Measurements from ENCODE around the gene ELAVL1. TPM values are rescaled to one million over a fixed set of nuclear protein-coding genes. Genes with fewer than 3 reads are reported as not detected.

The ELAVL1 gene
- total and polyA plus RNA-seq, 2 donors (not counting 1 experiment from before 2014, with no cell fraction given) = 21.8 to 63.5 TPM

DNA sequence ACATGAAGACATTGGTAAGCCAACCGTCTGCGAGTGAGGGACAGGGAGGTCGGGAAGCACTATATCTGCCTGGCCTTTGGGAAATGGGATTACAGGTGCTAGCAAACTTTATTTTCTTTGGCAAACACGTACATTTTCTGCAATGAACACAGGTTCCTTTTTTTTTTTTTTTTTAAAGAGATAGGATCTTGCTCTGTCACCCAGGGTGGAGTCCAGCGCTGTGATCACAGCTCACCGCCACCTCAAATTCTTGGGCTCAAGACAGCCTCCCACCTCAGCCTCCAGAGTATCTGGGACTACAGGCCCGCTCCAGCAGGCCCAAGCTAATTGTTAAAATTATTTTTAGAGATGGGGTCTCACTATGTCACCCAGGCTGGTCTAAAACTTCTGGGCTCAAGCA, 24.2 kb downstream of the ELAVL1 start:
- Histone ChIP-seq H4K20me1 (ENCODE audit: control insufficient read depth, insufficient read depth, low read length, poor library complexity, severe bottlenecking) (peaks cover 71% of the 10 kb centered on the region), H3K79me2 (ENCODE audit: control insufficient read depth, insufficient read depth, low read length) (peaks cover 55% of the 10 kb centered on the region), H3K9me3 (ENCODE audit: control extremely low read depth in 1 of 3, control insufficient read depth in 2 of 3, insufficient read depth in 1 of 3, low read length in 2 of 3) (no peaks in the 10 kb centered on the region), H3K36me3 (replicated peaks in 1 of 2; ENCODE audit: control extremely low read depth in 1 of 2, control insufficient read depth in 1 of 2, extremely low read depth in 1 of 2, insufficient read depth in 2 of 2, low read length in 1 of 2) (peaks cover 0 to 80% of the 10 kb centered on the region in 2 experiments), H3K4me2 (replicated peaks; ENCODE audit: low read depth, low read length, poor library complexity, severe bottlenecking) (no peak overlapping the region), H2AFZ (ENCODE audit: insufficient read depth, low read depth, low read length, poor library complexity, severe bottlenecking) (no peak overlapping the region), H3K9ac (ENCODE audit: low read length) (no peak overlapping the region), H3K27ac (ENCODE audit: low read length in 2 of 2) (no peak overlapping the region), H3K4me1 (ENCODE audit: control insufficient read depth in 2 of 2, insufficient read depth in 2 of 2, low read length in 2 of 2) (no peaks in the 10 kb centered on the region), H3K27me3 (replicated peaks in 1 of 4; ENCODE audit: control extremely low read depth in 1 of 4, control insufficient read depth in 3 of 4, insufficient read depth in 4 of 4, low read length in 3 of 4) (no peaks in the 10 kb centered on the region), H3K4me3 (ENCODE audit: control extremely low read depth in 1 of 5, extremely low read depth in 1 of 5, insufficient read depth in 1 of 5, low read depth in 2 of 5, low read length in 4 of 5) (no peak overlapping the region)
- POLR2A ChIA-PET = interaction anchor here (0.7 kb wide), 1 partner anchor 340 kb away, joined by 5 read pairs; no protein-coding TSS in a partner anchor
- TF ChIP-seq, protein P1, sequence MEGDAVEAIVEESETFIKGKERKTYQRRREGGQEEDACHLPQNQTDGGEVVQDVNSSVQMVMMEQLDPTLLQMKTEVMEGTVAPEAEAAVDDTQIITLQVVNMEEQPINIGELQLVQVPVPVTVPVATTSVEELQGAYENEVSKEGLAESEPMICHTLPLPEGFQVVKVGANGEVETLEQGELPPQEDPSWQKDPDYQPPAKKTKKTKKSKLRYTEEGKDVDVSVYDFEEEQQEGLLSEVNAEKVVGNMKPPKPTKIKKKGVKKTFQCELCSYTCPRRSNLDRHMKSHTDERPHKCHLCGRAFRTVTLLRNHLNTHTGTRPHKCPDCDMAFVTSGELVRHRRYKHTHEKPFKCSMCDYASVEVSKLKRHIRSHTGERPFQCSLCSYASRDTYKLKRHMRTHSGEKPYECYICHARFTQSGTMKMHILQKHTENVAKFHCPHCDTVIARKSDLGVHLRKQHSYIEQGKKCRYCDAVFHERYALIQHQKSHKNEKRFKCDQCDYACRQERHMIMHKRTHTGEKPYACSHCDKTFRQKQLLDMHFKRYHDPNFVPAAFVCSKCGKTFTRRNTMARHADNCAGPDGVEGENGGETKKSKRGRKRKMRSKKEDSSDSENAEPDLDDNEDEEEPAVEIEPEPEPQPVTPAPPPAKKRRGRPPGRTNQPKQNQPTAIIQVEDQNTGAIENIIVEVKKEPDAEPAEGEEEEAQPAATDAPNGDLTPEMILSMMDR (IDR thresholded peaks at IDR 0.05) = no peak
- no peak for TF ChIP-seq EZH2 (IDR thresholded peaks at IDR 0.05; ENCODE audit: borderline replicate concordance, insufficient read depth, low read depth, low read length, poor library complexity, severe bottlenecking)
- H3K4me3 Mint-ChIP-seq = no peak overlapping the region
- DNase-seq (no peak), ATAC-seq (ENCODE audit: low read depth) (no peak)
- intact Hi-C loops (cut with micrococcal nuclease) = no loop called here
- H3K27me3 Mint-ChIP-seq = no peaks in the 10 kb centered on the region
- no peaks in the 10 kb centered on the region for H3K4me1 Mint-ChIP-seq
- no peak overlapping the region for H3K27ac Mint-ChIP-seq
- WGBS (ENCODE audit: insufficient coverage) = 100% methylated on average over 2 of the region's 7 CpGs
- CTCF ChIA-PET = interaction anchor here (0.9 kb wide), 1 partner anchor 11 kb away, joined by 3 read pairs; no protein-coding TSS in a partner anchor
- H3K9me3 Mint-ChIP-seq (ENCODE audit: insufficient read depth) = no peaks in the 10 kb centered on the region

DNA sequence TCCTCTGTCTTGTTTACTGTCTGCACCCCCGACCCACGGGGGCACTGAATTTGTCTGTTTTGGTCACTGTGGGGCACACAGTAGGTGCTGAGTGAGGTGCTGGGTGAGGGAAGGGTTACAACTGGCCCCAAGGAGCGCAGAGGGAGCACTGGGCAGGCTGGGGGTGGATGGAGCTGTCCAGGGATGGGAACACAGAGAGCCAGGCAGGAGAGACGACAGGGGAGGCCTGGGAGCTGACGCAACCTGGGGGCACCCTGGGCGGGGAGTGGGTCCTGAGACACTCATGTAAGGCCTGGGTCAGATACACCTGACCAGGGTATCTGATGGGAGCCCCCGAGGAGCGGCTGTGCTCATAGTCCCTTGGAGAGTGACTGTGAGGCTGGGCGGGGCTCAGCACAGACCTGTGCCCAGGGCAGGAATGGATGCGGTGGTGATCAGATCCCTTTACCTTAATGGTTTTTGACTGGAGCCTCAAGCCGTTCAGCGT, 24.8 kb downstream of the ELAVL1 start:
- no peak for TF ChIP-seq EZH2 (IDR thresholded peaks at IDR 0.05; ENCODE audit: borderline replicate concordance, insufficient read depth, low read depth, low read length, poor library complexity, severe bottlenecking)
- TF ChIP-seq, protein P1 (IDR thresholded peaks at IDR 0.05) = no peak
- peaks cover 67% of the 10 kb centered on the region for H4K20me1 ChIP-seq (ENCODE audit: control insufficient read depth, insufficient read depth, low read length, poor library complexity, severe bottlenecking)
- no peaks in the 10 kb centered on the region for H3K27me3 Mint-ChIP-seq
- POLR2A ChIA-PET = no interaction called here
- H3K36me3 ChIP-seq (replicated peaks in 1 of 2; ENCODE audit: control extremely low read depth in 1 of 2, control insufficient read depth in 1 of 2, extremely low read depth in 1 of 2, insufficient read depth in 2 of 2, low read length in 1 of 2) = peaks cover 0 to 76% of the 10 kb centered on the region in 2 experiments
- no peak overlapping the region for H3K4me3 ChIP-seq (ENCODE audit: control extremely low read depth in 1 of 5, extremely low read depth in 1 of 5, insufficient read depth in 1 of 5, low read depth in 2 of 5, low read length in 4 of 5)
- no peak overlapping the region for H3K9ac ChIP-seq (ENCODE audit: low read length)
- intact Hi-C loops (cut with micrococcal nuclease) = no loop called here
- 98% methylated on average over 12 of the region's 12 CpGs for WGBS (ENCODE audit: insufficient coverage)
- no peaks in the 10 kb centered on the region for H3K4me1 Mint-ChIP-seq
- ATAC-seq (ENCODE audit: low read depth) (no peak), DNase-seq (no peak)
- H3K27ac Mint-ChIP-seq = no peak overlapping the region
- no peaks in the 10 kb centered on the region for H3K27me3 ChIP-seq (replicated peaks in 1 of 4; ENCODE audit: control extremely low read depth in 1 of 4, control insufficient read depth in 3 of 4, insufficient read depth in 4 of 4, low read length in 3 of 4)
- no peak overlapping the region for H2AFZ ChIP-seq (ENCODE audit: insufficient read depth, low read depth, low read length, poor library complexity, severe bottlenecking)
- H3K9me3 Mint-ChIP-seq (ENCODE audit: insufficient read depth) = no peaks in the 10 kb centered on the region
- H3K4me3 Mint-ChIP-seq = no peak overlapping the region
- H3K4me1 ChIP-seq (ENCODE audit: control insufficient read depth in 2 of 2, insufficient read depth in 2 of 2, low read length in 2 of 2) = no peaks in the 10 kb centered on the region
- CTCF ChIA-PET = interaction anchor here (0.9 kb wide), 1 partner anchor 11 kb away, joined by 3 read pairs; no protein-coding TSS in a partner anchor
- no peak overlapping the region for H3K27ac ChIP-seq (ENCODE audit: low read length in 2 of 2)
- no peak overlapping the region for H3K4me2 ChIP-seq (replicated peaks; ENCODE audit: low read depth, low read length, poor library complexity, severe bottlenecking)
- peaks cover 50% of the 10 kb centered on the region for H3K79me2 ChIP-seq (ENCODE audit: control insufficient read depth, insufficient read depth, low read length)
- no peaks in the 10 kb centered on the region for H3K9me3 ChIP-seq (ENCODE audit: control extremely low read depth in 1 of 3, control insufficient read depth in 2 of 3, insufficient read depth in 1 of 3, low read length in 2 of 3)

All from B cell (primary cell).